ENCODE measurements around the gene IFI27L1. TPM values are rescaled to one million over a fixed set of nuclear protein-coding genes. Genes with fewer than 3 reads are reported as not detected.

IFI27L1 gene
- total and polyA plus RNA-seq, 2 of the 13 experiments (the other 11 are each of a cell fraction or from before 2014, with no cell fraction given): 11.9 to 19.0 TPM

GRCh38 chr14:94132285-94132887 is 51.3 kb downstream of the IFI27L1 start (continued):
- no peak for TF ChIP-seq ZNF33B (CRISPR knock-in tag; IDR thresholded peaks at IDR 0.05)
- no peak for TF ChIP-seq EHMT2 (IDR thresholded peaks at IDR 0.05; ENCODE audit: borderline replicate concordance, low read depth, low read length)
- no peak for TF ChIP-seq ZBTB8A (CRISPR knock-in tag; IDR thresholded peaks at IDR 0.05; ENCODE audit: borderline replicate concordance, low read depth)

- DNase-seq (ENCODE audit: low spot score) (no peak), ATAC-seq (no peak), FAIRE-seq (no peak)
- Histone ChIP-seq H3K27me3 (ENCODE audit: control insufficient read depth in 1 of 2, insufficient read depth in 2 of 2, low read length in 2 of 2) (peaks cover 2 to 22% of the 10 kb centered on the region in 2 experiments; a peak in 3 of 5 replicates), H3K36me3 (replicated peaks in 1 of 2; ENCODE audit: control insufficient read depth in 1 of 2, insufficient read depth in 2 of 2, low read length in 2 of 2) (no peaks in the 10 kb centered on the region), H3K4me2 (ENCODE audit: low read depth, low read length) (no peak overlapping the region), H3K9ac (ENCODE audit: insufficient read depth, low read depth, low read length) (no peak overlapping the region), H3K27ac (ENCODE audit: extremely low read length, insufficient read depth, low read length) (no peak overlapping the region), H3K4me1 (ENCODE audit: insufficient read depth, low read length) (peaks cover 25% of the 10 kb centered on the region), H3K9me3 (ENCODE audit: low read length) (peaks cover 8% of the 10 kb centered on the region), H4K20me1 (ENCODE audit: insufficient read depth, low read length) (no peaks in the 10 kb centered on the region), H3K4me3 (replicated peaks in 1 of 3; ENCODE audit: insufficient read depth in 1 of 3, low read depth in 2 of 3, low read length in 3 of 3) (no peak overlapping the region), H3K79me2 (ENCODE audit: insufficient read depth, low read length) (no peaks in the 10 kb centered on the region), H2AFZ (ENCODE audit: low read length) (no peak overlapping the region)
- no TSS peak for BruUV-seq (replicated peaks)
- WGBS (ENCODE audit: low lambda C conversion rate): 70% methylated on average over 4 of the region's 4 CpGs
- ChIA-PET POLR2A (no interaction called here), CTCF (ENCODE audit: low intra/inter-chr PET ratio, low total read pairs) (interaction anchor here (1.7 kb wide), 1 partner anchor 99 kb away, joined by 11 read pairs; no protein-coding TSS in a partner anchor)
- in situ Hi-C loops (cut with HindIII; ENCODE audit: extremely low pct_ligation_motif_present, low pct_unique_long_range_greater_than_20kb) (loop anchor here (5.0 kb wide), 3 partner anchors 98 to 193 kb away; no protein-coding TSS in a partner anchor), intact Hi-C loops (cut with micrococcal nuclease; ENCODE audit: unreplicated experiment) (loop anchor here (5.0 to 10.0 kb wide), 3 partner anchors 157 to 239 kb away; partner anchors contain the start of gene SERPINA10)
- TF ChIP-seq SMYD3 (CRISPR knock-in tag; IDR thresholded peaks at IDR 0.05) (no peak), ZBTB21 (CRISPR knock-in tag; IDR thresholded peaks at IDR 0.05) (no peak)
Observed at GRCh38 chr14:94135476-94135875, 54.4 kb downstream of the IFI27L1 start.
